B cell (primary cell): ENCODE data around the gene DGKZ.

Experiments
- CTCF ChIP-seq: fragments of 200-600 bp; IDR thresholded peaks from one replicate; pipeline ENCODE4 v1.8.0; 2022; ENCODE audit warnings: antibody characterized with exemption, mild to moderate bottlenecking
- EZH2 ChIP-seq: IDR thresholded peaks from 2 replicates; pipeline ENCODE4 v1.6.1; 2012; ENCODE audit warnings: borderline replicate concordance, low read depth, mild to moderate bottlenecking, moderate library complexity, low read length; ENCODE audit not compliant: insufficient read depth, poor library complexity, severe bottlenecking

GRCh38 chr11:46367916-46368267, 20.6 kb downstream of the DGKZ start:
- TF ChIP-seq CTCF (peak; percentile 42), EZH2 (no peak)
